H1 (cell line): Measurements from ENCODE around the gene GCHFR.

Experiments used
- CTCF ChIP-seq, 3 experiments: IDR thresholded peaks; 1 replicate in 2 of 3; 2 replicates in 1 of 3; pipeline versions ENCODE4 v1.5.1 to v1.6.1; 2011; ENCODE audit warnings: low read length in 3 of 3, mild to moderate bottlenecking in 3 of 3, inconsistent platforms in 2 of 3, low read depth in 1 of 3, moderate library complexity in 1 of 3; ENCODE audit not compliant: insufficient read depth in 1 of 3; ENCODE audit errors: control extremely low read depth in 1 of 3
- POLR2A ChIP-seq, 2 experiments: IDR thresholded peaks; 1 replicate in 1 of 2; 2 replicates in 1 of 2; pipeline ENCODE4 v1.6.1; 2011; ENCODE audit warnings: low read depth in 2 of 2, low read length in 2 of 2, mild to moderate bottlenecking in 2 of 2; ENCODE audit errors: control extremely low read depth in 1 of 2
- SIN3A ChIP-seq, 2 experiments: IDR thresholded peaks in 1 of 2; conservative IDR thresholded peaks in 1 of 2; 2 replicates each; pipeline ENCODE4 v1.6.1; 2011 to 2012; ENCODE audit warnings: low read length in 2 of 2, improper control_type of control experiment in 1 of 2, low read depth in 1 of 2, mild to moderate bottlenecking in 1 of 2
- SP4 ChIP-seq: IDR thresholded peaks from 2 replicates; pipeline ENCODE4 v1.6.1; 2012; ENCODE audit warnings: low read length, inconsistent platforms
- TEAD4 ChIP-seq: IDR thresholded peaks from 2 replicates; pipeline ENCODE4 v1.6.1; 2012; ENCODE audit warnings: low read depth, low read length, inconsistent platforms, mixed read lengths
- TF ChIP-seq, protein P1 (sequence below): IDR thresholded peaks from 2 replicates; pipeline ENCODE4 v1.6.1; 2012; ENCODE audit warnings: inconsistent platforms

DNA sequence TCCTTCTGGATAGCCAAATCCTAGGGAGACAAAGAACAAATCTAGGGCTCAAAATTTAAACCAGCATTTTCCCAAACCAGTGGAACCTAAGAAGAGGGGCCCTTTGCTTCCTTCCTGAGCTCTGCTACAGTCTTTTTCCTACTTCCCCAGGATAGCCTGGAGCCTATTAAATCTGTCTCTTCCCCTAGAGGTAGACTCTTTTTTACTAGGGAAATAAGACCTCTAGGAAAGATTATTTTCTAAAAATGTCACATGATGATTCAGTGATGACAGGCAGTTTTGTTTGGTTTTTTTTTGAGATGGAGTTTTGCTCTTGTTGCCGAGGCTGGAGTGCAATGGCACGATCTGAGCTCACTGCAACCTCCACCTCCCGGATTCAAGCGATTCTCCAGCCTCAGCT is 27.3 kb upstream of the GCHFR start:
- TF ChIP-seq TEAD4 (no peak), CTCF (IDR thresholded peaks at IDR 0.05; ENCODE audit: control extremely low read depth in 1 of 3, insufficient read depth in 1 of 3, low read depth in 1 of 3, low read length in 3 of 3) (no peak), POLR2A (IDR thresholded peaks at IDR 0.05; ENCODE audit: control extremely low read depth in 1 of 2, low read depth in 2 of 2, low read length in 2 of 2) (no peak), SP4 (no peak), SIN3A (conservative IDR thresholded peaks at IDR 0.05 in 1 of 2, IDR thresholded peaks at IDR 0.05 in 1 of 2; ENCODE audit: low read depth in 1 of 2, low read length in 2 of 2) (no peak)
- TF ChIP-seq, protein P1, sequence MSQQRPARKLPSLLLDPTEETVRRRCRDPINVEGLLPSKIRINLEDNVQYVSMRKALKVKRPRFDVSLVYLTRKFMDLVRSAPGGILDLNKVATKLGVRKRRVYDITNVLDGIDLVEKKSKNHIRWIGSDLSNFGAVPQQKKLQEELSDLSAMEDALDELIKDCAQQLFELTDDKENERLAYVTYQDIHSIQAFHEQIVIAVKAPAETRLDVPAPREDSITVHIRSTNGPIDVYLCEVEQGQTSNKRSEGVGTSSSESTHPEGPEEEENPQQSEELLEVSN: no peak
